Uterus (tissue), 2 donors: ENCODE results near the gene CLTB.

Source experiments
- CTCF ChIP-seq, 4 experiments: fragments of 200-600 bp in 2 of 4; fragments of 450-650 bp in 2 of 4; sonication (generic) in 2 of 4; IDR thresholded peaks; one replicate each; pipeline ENCODE4 v1.5.1; 2016 to 2019; ENCODE audit warnings: antibody characterized with exemption in 4 of 4, mild to moderate bottlenecking in 2 of 4, moderate library complexity in 1 of 4
- POLR2A ChIP-seq, 2 donors: fragments of 450-650 bp; IDR thresholded peaks; one replicate each; pipeline ENCODE4 v1.6.1; 2016; ENCODE audit warnings: antibody characterized with exemption in 2 of 2, mild to moderate bottlenecking in 1 of 2, moderate library complexity in 1 of 2

DNA sequence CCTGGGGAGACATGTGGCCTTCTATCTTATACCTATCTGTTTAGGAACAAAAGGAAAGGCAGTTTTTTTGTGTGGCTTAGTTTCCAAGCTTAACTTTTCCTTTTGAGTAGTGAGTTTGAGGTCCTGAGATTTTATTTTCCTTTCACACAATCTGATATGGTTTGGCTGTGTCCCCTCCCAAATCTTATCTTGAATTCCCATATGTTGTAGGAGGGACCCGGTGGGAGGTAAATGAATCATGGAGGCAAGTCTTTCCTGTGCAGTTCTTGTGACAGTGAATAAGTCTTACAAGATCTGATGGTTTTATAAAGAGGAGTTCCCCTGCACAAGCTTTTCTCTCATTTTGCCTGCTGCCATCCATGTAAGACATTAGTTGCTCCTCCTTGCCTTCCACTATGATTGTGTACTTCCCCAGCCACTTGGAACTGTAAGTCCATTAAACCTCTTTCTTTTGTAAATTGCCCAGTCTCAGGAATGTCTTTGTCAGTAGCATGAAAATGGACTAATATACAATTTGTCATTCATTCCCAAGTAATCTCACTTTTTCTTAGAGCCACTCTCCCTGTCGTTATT lies 4.7 kb upstream of the CLTB start:
- TF ChIP-seq CTCF (IDR thresholded peaks at IDR 0.05) = no peak
- no peak for TF ChIP-seq POLR2A (IDR thresholded peaks at IDR 0.05)
